ENCODE measurements around the gene AK9.
A peak's percentile ranks its signal among the peaks of the same experiment; 100 is the strongest.
"Not testable (repeated sequence)": the region's sequence is repeated elsewhere in the genome, so short reads cannot be mapped to it uniquely, and the experiment has no call there.

AK9 gene

DNA sequence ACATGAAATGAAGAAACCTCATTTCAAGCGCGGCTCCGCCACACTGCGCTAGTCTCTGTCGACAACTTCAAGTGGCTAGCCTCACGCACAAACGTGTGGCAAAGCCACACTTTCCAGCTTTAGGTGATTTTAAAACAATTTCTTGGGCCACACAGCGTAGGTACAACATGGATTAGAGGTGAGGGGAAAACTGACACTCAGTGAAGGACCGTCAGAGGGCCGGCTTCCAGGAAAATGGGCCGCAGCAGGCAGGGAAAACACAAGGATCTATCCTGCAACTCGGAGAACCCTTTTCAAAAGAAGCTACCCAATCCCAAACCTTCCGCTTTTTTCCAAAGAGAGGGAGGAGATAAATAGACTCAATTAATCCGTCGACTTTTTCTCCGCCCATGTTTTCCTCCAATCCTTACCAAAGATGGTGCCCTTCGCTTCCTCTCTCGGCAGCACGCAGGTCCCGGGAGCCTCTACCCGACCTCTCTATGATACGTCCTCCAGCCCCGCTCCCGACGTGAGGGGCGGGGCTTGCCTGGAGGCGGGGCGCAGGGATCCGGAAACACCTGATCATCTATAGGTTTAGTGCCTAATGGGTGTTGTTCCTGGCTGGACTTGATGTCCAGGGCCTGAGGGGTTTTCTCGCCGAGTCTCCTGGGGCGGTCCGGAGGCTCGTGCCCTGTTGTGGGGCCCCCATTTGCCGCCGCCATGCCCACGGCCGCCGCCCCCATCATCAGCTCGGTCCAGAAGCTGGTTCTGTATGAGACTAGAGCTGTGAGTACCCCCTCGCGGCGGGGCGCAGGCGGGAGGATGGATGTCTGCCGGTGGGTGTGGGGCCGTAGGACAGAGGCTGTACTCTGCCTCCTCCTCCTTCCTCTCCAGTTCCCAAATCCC lies at the start of gene AK9, which contains the start of gene FIG4:
AK9 (minus strand) TSS at position 466 of the 885 bp plus-strand sequence. CDS start 15,457 bp downstream, outside the sequence.
FIG4 (plus strand) TSS at position 560 of the 885 bp plus-strand sequence; CDS start at position 700, 140 bp downstream.
- peak within 1 kb of the TSS; percentile 91 to 94 for H3K27ac ChIP-seq (ENCODE audit: low read depth in 2 of 2, low read length in 2 of 2)
- H3K4me3 ChIP-seq (ENCODE audit: low read length in 2 of 2), result peak within 1 kb of the TSS; percentile 82 to 95
- H3K27me3 ChIP-seq (ENCODE audit: control insufficient read depth in 2 of 2, insufficient read depth in 2 of 2, low read length in 2 of 2), result no peaks in the 10 kb centered on the region
- no peaks in the 10 kb centered on the region for H3K36me3 ChIP-seq (ENCODE audit: control insufficient read depth in 2 of 2, insufficient read depth in 2 of 2, low read length in 2 of 2)
- H3K9ac ChIP-seq (ENCODE audit: low read depth in 1 of 2, low read length in 2 of 2), result peak within 1 kb of the TSS; percentile 93 to 95
- no peaks in the 10 kb centered on the region for H3K9me3 ChIP-seq (ENCODE audit: control insufficient read depth in 2 of 2, low read length in 2 of 2)
- peaks cover 0 to 7% of the 10 kb centered on the region in 2 donors for H3K4me1 ChIP-seq (ENCODE audit: control insufficient read depth in 2 of 2, insufficient read depth in 2 of 2, low read length in 2 of 2)

DNA sequence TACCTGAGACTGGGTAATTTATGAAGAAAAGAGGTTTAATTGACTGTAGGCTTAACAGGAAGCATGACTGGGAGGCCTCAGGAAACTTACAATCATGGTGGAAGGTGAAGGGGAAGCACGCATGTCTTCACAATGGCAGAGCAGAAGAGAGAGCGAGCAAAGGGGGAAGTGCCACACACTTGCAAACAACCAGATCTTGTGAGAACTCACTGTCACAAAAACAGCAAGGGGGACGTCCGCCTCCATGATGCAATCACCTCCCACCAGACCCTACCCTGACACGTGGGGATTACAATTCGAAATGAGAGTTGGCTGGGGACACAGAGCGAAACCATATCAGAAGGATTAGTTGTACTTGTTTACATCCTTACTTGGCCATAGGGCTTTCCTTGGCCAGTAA lies 49.8 kb upstream of the AK9 start:
- Histone ChIP-seq H3K4me1 (ENCODE audit: control insufficient read depth in 2 of 2, insufficient read depth in 2 of 2, low read length in 2 of 2) (no peaks in the 10 kb centered on the region), H3K4me3 (ENCODE audit: low read length in 2 of 2) (no peak overlapping the region), H3K9me3 (ENCODE audit: control insufficient read depth in 2 of 2, low read length in 2 of 2) (no peaks in the 10 kb centered on the region), H3K36me3 (ENCODE audit: control insufficient read depth in 2 of 2, insufficient read depth in 2 of 2, low read length in 2 of 2) (peaks cover 16 to 22% of the 10 kb centered on the region in 2 donors), H3K9ac (ENCODE audit: low read depth in 1 of 2, low read length in 2 of 2) (no peak overlapping the region), H3K27me3 (ENCODE audit: control insufficient read depth in 2 of 2, insufficient read depth in 2 of 2, low read length in 2 of 2) (no peaks in the 10 kb centered on the region), H3K27ac (ENCODE audit: low read depth in 2 of 2, low read length in 2 of 2) (no peak overlapping the region)

DNA sequence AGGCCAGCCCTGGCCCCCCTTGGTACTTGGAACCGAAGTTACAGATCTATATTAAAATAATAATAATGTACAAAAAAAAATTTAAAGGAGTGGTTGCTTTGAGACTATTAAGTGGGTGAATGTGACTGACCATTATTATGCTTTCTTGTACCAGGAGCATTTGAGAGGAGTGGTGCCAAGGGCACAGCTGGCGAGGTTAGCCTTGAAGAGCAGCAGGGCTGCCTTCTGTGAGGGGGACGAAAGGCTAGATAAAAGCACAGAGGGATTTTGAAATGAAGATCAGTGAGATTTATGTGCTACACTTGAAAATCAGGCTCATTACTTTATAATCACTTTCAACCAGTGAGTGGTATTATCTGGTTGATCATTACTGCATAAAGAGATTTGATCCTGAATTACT lies 48.7 kb upstream of the AK9 start:
- Histone ChIP-seq H3K9me3 (ENCODE audit: control insufficient read depth in 2 of 2, low read length in 2 of 2) (no peaks in the 10 kb centered on the region), H3K9ac (ENCODE audit: low read depth in 1 of 2, low read length in 2 of 2) (no peak overlapping the region), H3K36me3 (ENCODE audit: control insufficient read depth in 2 of 2, insufficient read depth in 2 of 2, low read length in 2 of 2) (peaks cover 24% of the 10 kb centered on the region in 2 donors), H3K27me3 (ENCODE audit: control insufficient read depth in 2 of 2, insufficient read depth in 2 of 2, low read length in 2 of 2) (no peaks in the 10 kb centered on the region), H3K4me3 (ENCODE audit: low read length in 2 of 2) (no peak overlapping the region), H3K4me1 (ENCODE audit: control insufficient read depth in 2 of 2, insufficient read depth in 2 of 2, low read length in 2 of 2) (no peaks in the 10 kb centered on the region), H3K27ac (ENCODE audit: low read depth in 2 of 2, low read length in 2 of 2) (no peak overlapping the region)

GRCh38 chr6:109738667-109739066 lies 47.7 kb upstream of the AK9 start:
- Histone ChIP-seq H3K4me1 (ENCODE audit: control insufficient read depth in 2 of 2, insufficient read depth in 2 of 2, low read length in 2 of 2) (no peaks in the 10 kb centered on the region), H3K27me3 (ENCODE audit: control insufficient read depth in 2 of 2, insufficient read depth in 2 of 2, low read length in 2 of 2) (no peaks in the 10 kb centered on the region), H3K27ac (ENCODE audit: low read depth in 2 of 2, low read length in 2 of 2) (no peak overlapping the region), H3K9me3 (ENCODE audit: control insufficient read depth in 2 of 2, low read length in 2 of 2) (no peaks in the 10 kb centered on the region), H3K4me3 (ENCODE audit: low read length in 2 of 2) (no peak overlapping the region), H3K9ac (ENCODE audit: low read depth in 1 of 2, low read length in 2 of 2) (no peak overlapping the region), H3K36me3 (ENCODE audit: control insufficient read depth in 2 of 2, insufficient read depth in 2 of 2, low read length in 2 of 2) (peaks cover 21 to 22% of the 10 kb centered on the region in 2 donors)

- peaks cover 21% of the 10 kb centered on the region in 2 donors for H3K36me3 ChIP-seq (ENCODE audit: control insufficient read depth in 2 of 2, insufficient read depth in 2 of 2, low read length in 2 of 2)
- H3K27ac ChIP-seq (ENCODE audit: low read depth in 2 of 2, low read length in 2 of 2), result no peak overlapping the region
- H3K27me3 ChIP-seq (ENCODE audit: control insufficient read depth in 2 of 2, insufficient read depth in 2 of 2, low read length in 2 of 2), result no peaks in the 10 kb centered on the region
- no peak overlapping the region for H3K4me3 ChIP-seq (ENCODE audit: low read length in 2 of 2)
- no peaks in the 10 kb centered on the region for H3K4me1 ChIP-seq (ENCODE audit: control insufficient read depth in 2 of 2, insufficient read depth in 2 of 2, low read length in 2 of 2)
- no peaks in the 10 kb centered on the region for H3K9me3 ChIP-seq (ENCODE audit: control insufficient read depth in 2 of 2, low read length in 2 of 2)
- H3K9ac ChIP-seq (ENCODE audit: low read depth in 1 of 2, low read length in 2 of 2), result no peak overlapping the region
These were observed 47.3 kb upstream of the AK9 start for GRCh38 chr6:109738255-109738654.

GRCh38 chr6:109736273-109737025 lies 45.4 kb upstream of the AK9 start:
- Histone ChIP-seq H3K27ac (ENCODE audit: low read depth in 2 of 2, low read length in 2 of 2) (no peak overlapping the region), H3K4me1 (ENCODE audit: control insufficient read depth in 2 of 2, insufficient read depth in 2 of 2, low read length in 2 of 2) (no peaks in the 10 kb centered on the region), H3K9me3 (ENCODE audit: control insufficient read depth in 2 of 2, low read length in 2 of 2) (no peaks in the 10 kb centered on the region), H3K9ac (ENCODE audit: low read depth in 1 of 2, low read length in 2 of 2) (no peak overlapping the region), H3K4me3 (ENCODE audit: low read length in 2 of 2) (no peak overlapping the region), H3K27me3 (ENCODE audit: control insufficient read depth in 2 of 2, insufficient read depth in 2 of 2, low read length in 2 of 2) (no peaks in the 10 kb centered on the region), H3K36me3 (ENCODE audit: control insufficient read depth in 2 of 2, insufficient read depth in 2 of 2, low read length in 2 of 2) (peaks cover 19 to 21% of the 10 kb centered on the region in 2 donors)

GRCh38 chr6:109725250-109725649 lies 34.2 kb upstream of the AK9 start:
- not testable (repeated sequence) for H3K4me3 ChIP-seq (ENCODE audit: low read length in 2 of 2); H3K36me3 ChIP-seq (ENCODE audit: control insufficient read depth in 2 of 2, insufficient read depth in 2 of 2, low read length in 2 of 2); H3K27me3 ChIP-seq (ENCODE audit: control insufficient read depth in 2 of 2, insufficient read depth in 2 of 2, low read length in 2 of 2); H3K4me1 ChIP-seq (ENCODE audit: control insufficient read depth in 2 of 2, insufficient read depth in 2 of 2, low read length in 2 of 2); H3K9ac ChIP-seq (ENCODE audit: low read depth in 1 of 2, low read length in 2 of 2); H3K27ac ChIP-seq (ENCODE audit: low read depth in 2 of 2, low read length in 2 of 2); H3K9me3 ChIP-seq (ENCODE audit: control insufficient read depth in 2 of 2, low read length in 2 of 2)

DNA sequence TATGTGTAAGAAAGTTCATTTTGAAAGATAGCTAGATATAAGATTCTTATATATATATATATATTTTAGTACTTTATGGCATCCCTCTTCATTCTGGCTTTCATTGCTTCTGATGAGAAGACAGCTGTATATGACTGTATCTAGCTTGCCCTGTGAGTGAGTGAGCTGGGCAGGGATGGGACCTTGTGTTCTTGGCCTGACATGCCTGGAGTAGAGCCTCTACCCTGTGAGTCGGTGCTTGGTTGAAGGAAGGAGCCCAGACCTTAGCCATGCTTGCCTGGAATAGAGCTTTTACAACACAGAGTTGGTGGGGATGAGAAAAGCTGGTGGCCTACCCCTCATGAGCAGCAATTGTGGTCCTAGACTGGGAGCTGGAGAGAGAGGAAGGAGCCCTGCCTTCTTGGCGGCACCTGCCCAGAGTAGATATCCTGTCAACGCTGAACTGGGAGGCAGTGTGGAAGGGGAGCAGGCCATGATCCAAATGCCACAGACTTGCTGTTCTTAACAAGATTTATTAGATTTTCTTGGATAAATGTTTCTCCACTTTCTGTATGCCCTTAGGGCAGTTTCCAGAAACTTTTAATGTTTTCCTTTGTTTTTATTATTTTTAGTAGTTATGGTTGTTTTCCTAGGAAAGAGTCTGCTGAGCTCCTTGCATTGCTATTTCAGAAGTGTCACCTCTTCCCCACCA lies 31.7 kb upstream of the AK9 start:
- peaks cover 3 to 7% of the 10 kb centered on the region in 2 donors for H3K36me3 ChIP-seq (ENCODE audit: control insufficient read depth in 2 of 2, insufficient read depth in 2 of 2, low read length in 2 of 2)
- no peak overlapping the region for H3K9ac ChIP-seq (ENCODE audit: low read depth in 1 of 2, low read length in 2 of 2)
- H3K27me3 ChIP-seq (ENCODE audit: control insufficient read depth in 2 of 2, insufficient read depth in 2 of 2, low read length in 2 of 2), result no peaks in the 10 kb centered on the region
- no peaks in the 10 kb centered on the region for H3K9me3 ChIP-seq (ENCODE audit: control insufficient read depth in 2 of 2, low read length in 2 of 2)
- no peak overlapping the region for H3K4me3 ChIP-seq (ENCODE audit: low read length in 2 of 2)
- H3K27ac ChIP-seq (ENCODE audit: low read depth in 2 of 2, low read length in 2 of 2), result no peak overlapping the region
- H3K4me1 ChIP-seq (ENCODE audit: control insufficient read depth in 2 of 2, insufficient read depth in 2 of 2, low read length in 2 of 2), result no peaks in the 10 kb centered on the region

DNA sequence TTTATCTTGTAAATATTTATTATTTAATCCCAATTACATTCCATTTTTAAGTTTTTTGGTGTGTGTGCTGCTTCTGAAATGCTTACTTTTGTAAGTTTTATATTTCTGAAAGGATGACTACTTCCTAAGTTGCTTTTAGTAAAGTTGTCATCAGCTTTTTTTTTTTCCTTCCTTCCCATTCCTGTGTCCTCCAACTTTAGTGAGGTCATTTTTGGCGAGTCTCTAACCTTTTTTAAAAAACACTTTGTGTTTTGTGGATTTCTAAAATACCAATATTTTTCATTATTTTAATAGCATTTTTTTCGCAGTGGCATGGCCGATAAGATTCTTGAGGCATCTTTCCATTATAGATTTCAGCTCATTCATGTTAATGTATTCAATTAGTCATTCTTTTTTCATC lies 31.0 kb upstream of the AK9 start:
- no peak overlapping the region for H3K27ac ChIP-seq (ENCODE audit: low read depth in 2 of 2, low read length in 2 of 2)
- peaks cover 5 to 10% of the 10 kb centered on the region in 2 donors for H3K36me3 ChIP-seq (ENCODE audit: control insufficient read depth in 2 of 2, insufficient read depth in 2 of 2, low read length in 2 of 2)
- H3K27me3 ChIP-seq (ENCODE audit: control insufficient read depth in 2 of 2, insufficient read depth in 2 of 2, low read length in 2 of 2), result no peaks in the 10 kb centered on the region
- no peaks in the 10 kb centered on the region for H3K4me1 ChIP-seq (ENCODE audit: control insufficient read depth in 2 of 2, insufficient read depth in 2 of 2, low read length in 2 of 2)
- H3K4me3 ChIP-seq (ENCODE audit: low read length in 2 of 2), result no peak overlapping the region
- no peak overlapping the region for H3K9ac ChIP-seq (ENCODE audit: low read depth in 1 of 2, low read length in 2 of 2)
- no peaks in the 10 kb centered on the region for H3K9me3 ChIP-seq (ENCODE audit: control insufficient read depth in 2 of 2, low read length in 2 of 2)

All from mucosa of rectum (tissue), 2 donors.